Keratinocyte (primary cell): Measurements from ENCODE around the gene SOX18. TPM values are rescaled to one million over a fixed set of nuclear protein-coding genes. Genes with fewer than 3 reads are reported as not detected.

Source experiments
- DNase-seq: peaks from one replicate; pipeline ENCODE4 v3.0.0-alpha.2; 2011; ENCODE audit warnings: low read depth, missing footprints, low spot score
- FAIRE-seq: peaks from 2 replicates; lab custom pipeline; 2011; peaks lifted over from hg19 to GRCh38; lab: Jason Lieb, UNC
- H2AFZ ChIP-seq: 2 replicates; pipeline ENCODE4 v1.6.0; 2012; ENCODE audit warnings: low read length, control low read depth, inconsistent platforms; ENCODE audit not compliant: control insufficient read depth
- H3K27ac ChIP-seq: 2 replicates; pipeline ENCODE4 v1.5.1; 2011; ENCODE audit warnings: low read length; ENCODE audit not compliant: control insufficient read depth, insufficient read depth
- H3K27me3 ChIP-seq: 3 replicates; pipeline ENCODE4 v1.6.0; 2011; ENCODE audit warnings: low read length; ENCODE audit not compliant: control insufficient read depth, insufficient read depth; ENCODE audit errors: extremely low read depth
- H3K36me3 ChIP-seq, 2 experiments: 2 replicates in 1 of 2; 3 replicates in 1 of 2; pipeline ENCODE4 v1.5.1; 2011; ENCODE audit warnings: low read length in 2 of 2, mild to moderate bottlenecking in 1 of 2; ENCODE audit not compliant: control insufficient read depth in 2 of 2, insufficient read depth in 2 of 2; ENCODE audit errors: extremely low read depth in 1 of 2
- H3K4me1 ChIP-seq: 3 replicates; pipeline ENCODE4 v1.5.1; 2011; ENCODE audit warnings: low read length; ENCODE audit not compliant: control insufficient read depth, insufficient read depth; ENCODE audit errors: extremely low read depth
- H3K4me2 ChIP-seq: 3 replicates; pipeline ENCODE4 v1.6.0; 2011; ENCODE audit warnings: low read depth, low read length; ENCODE audit not compliant: control insufficient read depth, insufficient read depth; ENCODE audit errors: extremely low read depth
- H3K4me3 ChIP-seq, 3 experiments: fragments of 200-600 bp in 1 of 3; sonication (generic) in 1 of 3; 2 replicates in 2 of 3; 3 replicates in 1 of 3; pipeline ENCODE4 v1.5.1; 2011 to 2016; ENCODE audit warnings: low read length in 3 of 3, mild to moderate bottlenecking in 3 of 3, control low read depth in 2 of 3, inconsistent platforms in 1 of 3, low read depth in 1 of 3, mixed read lengths in 1 of 3, mixed run types in 1 of 3, moderate library complexity in 1 of 3; ENCODE audit not compliant: control insufficient read depth in 2 of 3, insufficient read depth in 2 of 3; ENCODE audit errors: extremely low read depth in 1 of 3
- H3K79me2 ChIP-seq: 2 replicates; pipeline ENCODE4 v1.6.0; 2012; ENCODE audit warnings: low read length; ENCODE audit not compliant: control insufficient read depth, insufficient read depth
- H3K9ac ChIP-seq: 3 replicates; pipeline ENCODE4 v1.6.0; 2011; ENCODE audit warnings: low read length; ENCODE audit not compliant: control insufficient read depth, insufficient read depth; ENCODE audit errors: extremely low read depth
- H3K9me1 ChIP-seq: 3 replicates; pipeline ENCODE4 v1.6.0; 2011; ENCODE audit warnings: low read length; ENCODE audit not compliant: control insufficient read depth, insufficient read depth; ENCODE audit errors: extremely low read depth
- H3K9me3 ChIP-seq: 2 replicates; pipeline ENCODE4 v1.5.1; 2012; ENCODE audit warnings: low read depth, low read length; ENCODE audit not compliant: control insufficient read depth
- H4K20me1 ChIP-seq: 3 replicates; pipeline ENCODE4 v1.6.0; 2011; ENCODE audit warnings: low read length; ENCODE audit not compliant: control insufficient read depth, insufficient read depth; ENCODE audit errors: extremely low read depth
- EZH2 ChIP-seq: IDR thresholded peaks from one replicate; pipeline ENCODE4 v1.6.1; 2012; ENCODE audit warnings: inconsistent platforms, mild to moderate bottlenecking, low read length, moderate library complexity
- dilution Hi-C: fragments of 300-500 bp; cut with MboI; formaldehyde crosslinking; loops from one replicate; pipeline ENCODE4 v1.7.0; 2020; ENCODE audit warnings: low sequenced_read_pairs; ENCODE audit not compliant: extremely low pct_ligation_motif_present
- polyA plus RNA-seq, 5 experiments: library from polyadenylated mRNA; depleted of rRNA in 3 of 5; stranded (reverse) in 3 of 5; stranded (forward) in 1 of 5; unstranded in 1 of 5; fragments of >200 nt; gene quantifications; 1 replicate in 1 of 5; 2 replicates in 3 of 5; 3 replicates in 1 of 5; pipeline versions ENCODE4 v1.2.1 to v1.2.3, GENCODE V29; 2011 to 2012; ENCODE audit warnings: missing spikeins in 2 of 5, low read depth in 1 of 5, low replicate concordance in 1 of 5
- TF ChIP-seq, protein P1 (sequence below), 3 experiments: IDR thresholded peaks in 1 of 3; conservative IDR thresholded peaks in 1 of 3; optimal IDR thresholded peaks in 1 of 3; 2 replicates in 2 of 3; 3 replicates in 1 of 3; pipeline versions ENCODE3 to v1.5.1; 2011; ENCODE audit warnings: low read length in 3 of 3, mild to moderate bottlenecking in 3 of 3, moderate library complexity in 2 of 3, control low read depth in 1 of 3, inconsistent platforms in 1 of 3; ENCODE audit not compliant: insufficient read depth in 2 of 3; ENCODE audit errors: extremely low read depth in 1 of 3

The SOX18 gene
- polyA plus RNA-seq, 1 donor (not counting 4 experiments of a cell fraction or from before 2014, with no cell fraction given): not detected

DNA sequence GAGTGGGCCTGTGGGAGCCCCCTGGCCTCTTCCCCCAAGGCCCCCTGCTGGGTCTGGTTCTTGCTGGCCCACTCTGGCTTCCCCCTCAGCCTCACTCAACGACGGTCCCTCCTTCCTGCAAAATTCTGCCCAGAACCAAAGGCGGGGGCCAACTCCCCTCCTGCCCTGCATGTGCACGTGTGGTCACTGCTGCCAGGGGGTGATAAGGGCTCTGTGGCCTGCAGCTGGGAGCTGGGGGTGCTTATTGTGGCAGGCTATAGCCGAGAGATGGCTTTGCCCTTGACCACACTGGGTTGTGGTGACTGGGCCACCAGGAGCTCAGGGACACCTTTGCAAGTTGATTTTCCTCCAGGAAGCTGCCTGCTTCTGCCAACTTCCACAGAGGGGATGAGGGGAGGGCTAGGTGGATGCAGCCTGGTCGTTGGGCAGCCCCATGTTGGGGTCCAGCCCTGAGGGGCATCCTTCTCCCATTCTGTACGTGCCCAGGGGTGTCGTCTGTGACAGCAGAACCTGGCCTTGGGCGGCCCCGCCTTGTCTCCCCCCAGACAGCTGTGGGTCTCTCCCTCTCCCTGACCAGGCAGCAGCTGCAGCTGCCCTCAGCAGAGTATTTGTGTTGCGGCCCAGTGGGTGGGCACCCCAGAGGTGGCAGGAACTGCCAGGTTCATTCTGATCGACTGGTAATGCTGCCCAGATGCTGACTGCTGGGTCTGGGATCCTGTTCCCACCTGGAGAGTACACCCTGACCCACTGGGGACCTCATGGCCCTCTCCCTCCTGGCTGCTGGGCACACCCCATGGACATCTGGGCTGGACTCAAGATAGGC is 19.2 kb upstream of the SOX18 start:
- H3K4me2 ChIP-seq: no peak overlapping the region
- H3K9me1 ChIP-seq: no peaks in the 10 kb centered on the region
- no peak overlapping the region for H3K9ac ChIP-seq
- TF ChIP-seq, protein P1, sequence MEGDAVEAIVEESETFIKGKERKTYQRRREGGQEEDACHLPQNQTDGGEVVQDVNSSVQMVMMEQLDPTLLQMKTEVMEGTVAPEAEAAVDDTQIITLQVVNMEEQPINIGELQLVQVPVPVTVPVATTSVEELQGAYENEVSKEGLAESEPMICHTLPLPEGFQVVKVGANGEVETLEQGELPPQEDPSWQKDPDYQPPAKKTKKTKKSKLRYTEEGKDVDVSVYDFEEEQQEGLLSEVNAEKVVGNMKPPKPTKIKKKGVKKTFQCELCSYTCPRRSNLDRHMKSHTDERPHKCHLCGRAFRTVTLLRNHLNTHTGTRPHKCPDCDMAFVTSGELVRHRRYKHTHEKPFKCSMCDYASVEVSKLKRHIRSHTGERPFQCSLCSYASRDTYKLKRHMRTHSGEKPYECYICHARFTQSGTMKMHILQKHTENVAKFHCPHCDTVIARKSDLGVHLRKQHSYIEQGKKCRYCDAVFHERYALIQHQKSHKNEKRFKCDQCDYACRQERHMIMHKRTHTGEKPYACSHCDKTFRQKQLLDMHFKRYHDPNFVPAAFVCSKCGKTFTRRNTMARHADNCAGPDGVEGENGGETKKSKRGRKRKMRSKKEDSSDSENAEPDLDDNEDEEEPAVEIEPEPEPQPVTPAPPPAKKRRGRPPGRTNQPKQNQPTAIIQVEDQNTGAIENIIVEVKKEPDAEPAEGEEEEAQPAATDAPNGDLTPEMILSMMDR (optimal IDR thresholded peaks at IDR 0.05 in 1 of 3, IDR thresholded peaks at IDR 0.05 in 1 of 3, conservative IDR thresholded peaks at IDR 0.05 in 1 of 3; ENCODE audit: extremely low read depth in 1 of 3, insufficient read depth in 2 of 3, low read length in 3 of 3): no peak
- no peak for TF ChIP-seq EZH2
- no peaks in the 10 kb centered on the region for H3K27me3 ChIP-seq
- no peak for DNase-seq
- no peak for FAIRE-seq
- no peak overlapping the region for H3K27ac ChIP-seq
- no peaks in the 10 kb centered on the region for H4K20me1 ChIP-seq
- no peaks in the 10 kb centered on the region for H3K79me2 ChIP-seq
- H3K4me1 ChIP-seq: peaks cover 31% of the 10 kb centered on the region
- H3K36me3 ChIP-seq: peaks cover 0 to 4% of the 10 kb centered on the region in 2 experiments
- no peak overlapping the region for H2AFZ ChIP-seq
- H3K4me3 ChIP-seq: no peak overlapping the region
- H3K9me3 ChIP-seq: no peaks in the 10 kb centered on the region
- dilution Hi-C loops: no loop called here

DNA sequence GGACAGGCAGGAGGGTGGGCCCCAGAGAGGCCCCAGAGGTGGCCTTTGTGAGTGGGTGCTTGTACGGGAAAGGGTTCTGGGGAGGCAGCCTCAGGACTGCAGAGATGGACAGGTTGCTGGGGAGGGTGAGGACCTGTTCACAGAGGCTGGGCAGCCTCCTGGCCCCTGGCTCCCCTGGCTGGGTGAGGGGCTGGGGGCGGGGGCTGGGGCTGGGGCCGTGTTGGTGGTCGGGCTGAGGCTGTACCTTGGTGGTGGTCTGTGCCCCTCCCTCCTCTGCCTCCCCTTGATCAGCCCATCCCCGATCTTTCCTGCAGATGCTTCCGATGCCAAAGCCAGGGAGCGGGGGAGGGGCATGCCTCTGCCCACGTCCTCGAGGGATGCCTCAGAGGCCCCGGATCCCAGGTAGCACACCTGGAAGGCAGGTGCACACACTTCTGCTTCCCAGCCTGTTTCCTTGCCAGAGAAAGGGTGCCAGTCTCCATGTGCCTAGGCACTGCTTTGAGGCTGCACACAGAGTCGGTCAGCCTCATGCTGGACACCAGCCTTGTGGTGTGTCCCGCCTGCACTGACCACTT is 18.4 kb upstream of the SOX18 start:
- peaks cover 0 to 4% of the 10 kb centered on the region in 2 experiments for H3K36me3 ChIP-seq
- no peak overlapping the region for H2AFZ ChIP-seq
- H3K9ac ChIP-seq: no peak overlapping the region
- peaks cover 34% of the 10 kb centered on the region for H3K4me1 ChIP-seq
- no peak for TF ChIP-seq EZH2
- TF ChIP-seq, protein P1 (optimal IDR thresholded peaks at IDR 0.05 in 1 of 3, IDR thresholded peaks at IDR 0.05 in 1 of 3, conservative IDR thresholded peaks at IDR 0.05 in 1 of 3; ENCODE audit: extremely low read depth in 1 of 3, insufficient read depth in 2 of 3, low read length in 3 of 3): no peak
- DNase-seq: no peak
- no peaks in the 10 kb centered on the region for H3K9me1 ChIP-seq
- no peaks in the 10 kb centered on the region for H4K20me1 ChIP-seq
- no peak overlapping the region for H3K27ac ChIP-seq
- no peak for FAIRE-seq
- no peaks in the 10 kb centered on the region for H3K27me3 ChIP-seq
- no peaks in the 10 kb centered on the region for H3K9me3 ChIP-seq
- no peaks in the 10 kb centered on the region for H3K79me2 ChIP-seq
- H3K4me3 ChIP-seq: no peak overlapping the region
- no peak overlapping the region for H3K4me2 ChIP-seq
- dilution Hi-C loops: no loop called here
